Esophagus muscularis mucosa (tissue), 4 donors: ENCODE measurements around the gene FBLIM1.

Source experiments
- EP300 ChIP-seq: sonication (generic); formaldehyde crosslinking; IDR thresholded peaks from one replicate; pipeline ENCODE4 v1.6.1; 2017; ENCODE audit warnings: antibody characterized with exemption
- POLR2A ChIP-seq: fragments of 450-650 bp; IDR thresholded peaks from one replicate; pipeline ENCODE4 v1.6.1; 2017; ENCODE audit warnings: antibody characterized with exemption, moderate library complexity, mild to moderate bottlenecking, low read depth
- POLR2AphosphoS5 ChIP-seq, 2 donors: sonication (generic); formaldehyde crosslinking; IDR thresholded peaks; one replicate each; pipeline ENCODE4 v1.6.1; 2017; ENCODE audit warnings: antibody characterized with exemption in 2 of 2
- TF ChIP-seq, protein P1 (sequence below), 3 experiments: fragments of 200-600 bp in 2 of 3; fragments of 450-650 bp in 1 of 3; sonication (generic) in 2 of 3; IDR thresholded peaks; one replicate each; pipeline ENCODE4 v1.5.1; 2017 to 2019; ENCODE audit warnings: antibody characterized with exemption in 3 of 3, mild to moderate bottlenecking in 2 of 3, moderate library complexity in 1 of 3

DNA sequence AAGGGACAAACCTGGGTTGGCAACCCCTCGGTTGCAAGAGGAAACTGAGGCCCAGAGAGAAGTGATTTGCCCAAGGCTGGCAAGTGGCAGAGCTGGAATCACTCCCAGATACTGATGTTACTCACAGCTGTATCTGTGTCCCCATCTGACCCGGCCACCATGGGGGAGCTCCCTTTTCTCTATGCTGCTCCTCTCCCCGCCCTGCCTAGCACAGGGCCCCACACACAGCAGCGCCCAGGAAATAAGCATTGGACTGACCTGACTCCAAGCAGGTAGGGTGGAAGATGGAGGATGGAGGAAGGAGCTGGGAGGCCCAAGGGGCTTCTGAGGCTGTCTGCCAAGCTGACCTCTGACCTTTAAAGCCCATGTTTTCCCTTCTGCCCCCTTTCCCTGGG lies 3.0 kb upstream of the FBLIM1 start:
- no peak for TF ChIP-seq EP300
- TF ChIP-seq, protein P1, sequence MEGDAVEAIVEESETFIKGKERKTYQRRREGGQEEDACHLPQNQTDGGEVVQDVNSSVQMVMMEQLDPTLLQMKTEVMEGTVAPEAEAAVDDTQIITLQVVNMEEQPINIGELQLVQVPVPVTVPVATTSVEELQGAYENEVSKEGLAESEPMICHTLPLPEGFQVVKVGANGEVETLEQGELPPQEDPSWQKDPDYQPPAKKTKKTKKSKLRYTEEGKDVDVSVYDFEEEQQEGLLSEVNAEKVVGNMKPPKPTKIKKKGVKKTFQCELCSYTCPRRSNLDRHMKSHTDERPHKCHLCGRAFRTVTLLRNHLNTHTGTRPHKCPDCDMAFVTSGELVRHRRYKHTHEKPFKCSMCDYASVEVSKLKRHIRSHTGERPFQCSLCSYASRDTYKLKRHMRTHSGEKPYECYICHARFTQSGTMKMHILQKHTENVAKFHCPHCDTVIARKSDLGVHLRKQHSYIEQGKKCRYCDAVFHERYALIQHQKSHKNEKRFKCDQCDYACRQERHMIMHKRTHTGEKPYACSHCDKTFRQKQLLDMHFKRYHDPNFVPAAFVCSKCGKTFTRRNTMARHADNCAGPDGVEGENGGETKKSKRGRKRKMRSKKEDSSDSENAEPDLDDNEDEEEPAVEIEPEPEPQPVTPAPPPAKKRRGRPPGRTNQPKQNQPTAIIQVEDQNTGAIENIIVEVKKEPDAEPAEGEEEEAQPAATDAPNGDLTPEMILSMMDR (IDR thresholded peaks at IDR 0.05): no peak
- TF ChIP-seq POLR2A: no peak
- no peak for TF ChIP-seq POLR2AphosphoS5 (IDR thresholded peaks at IDR 0.05)
